H9 (cell line): ENCODE results near the gene HADH. TPM values are rescaled to one million over a fixed set of nuclear protein-coding genes. Genes with fewer than 3 reads are reported as not detected.

Experiments used
- DNase-seq: peaks from one replicate; pipeline ENCODE4 v3.0.0-alpha.2; 2017
- H2AFZ ChIP-seq: one replicate; pipeline ENCODE4 v1.6.1; 2013; ENCODE audit warnings: mild to moderate bottlenecking, low read length, control low read depth, moderate library complexity
- H2AK5ac ChIP-seq: 2 replicates; pipeline ENCODE4 v1.6.1; 2013; ENCODE audit warnings: low read length, control low read depth, mixed read lengths; ENCODE audit not compliant: insufficient read length
- H2BK120ac ChIP-seq: one replicate; pipeline ENCODE4 v1.6.1; 2013; ENCODE audit warnings: low read depth, mild to moderate bottlenecking, low read length, control low read depth, inconsistent platforms; ENCODE audit not compliant: poor library complexity, severe bottlenecking
- H2BK12ac ChIP-seq: 2 replicates; pipeline ENCODE4 v1.6.1; 2013; ENCODE audit warnings: low read length, control low read depth, mixed read lengths, low read depth; ENCODE audit not compliant: insufficient read length
- H2BK15ac ChIP-seq: 2 replicates; pipeline ENCODE4 v1.6.1; 2013; ENCODE audit warnings: low read depth, low read length, control low read depth
- H2BK20ac ChIP-seq: one replicate; pipeline ENCODE4 v1.6.1; 2013; ENCODE audit warnings: low read depth, mild to moderate bottlenecking, low read length, control low read depth, inconsistent platforms; ENCODE audit not compliant: poor library complexity, severe bottlenecking
- H2BK5ac ChIP-seq: 2 replicates; pipeline ENCODE4 v1.6.1; 2013; ENCODE audit warnings: low read length, control low read depth, mixed read lengths; ENCODE audit not compliant: insufficient read length
- H3K14ac ChIP-seq: 2 replicates; pipeline ENCODE4 v1.6.1; 2013; ENCODE audit warnings: low read length, control low read depth; ENCODE audit not compliant: insufficient read depth
- H3K18ac ChIP-seq: 2 replicates; pipeline ENCODE4 v1.6.1; 2013; ENCODE audit warnings: low read depth, mild to moderate bottlenecking, mixed read lengths, low read length, control low read depth; ENCODE audit not compliant: insufficient read length
- H3K23ac ChIP-seq: 2 replicates; pipeline ENCODE4 v1.6.1; 2013; ENCODE audit warnings: low read length, control low read depth, mixed read lengths, low read depth; ENCODE audit not compliant: insufficient read length
- H3K23me2 ChIP-seq: 2 replicates; pipeline ENCODE4 v1.6.1; 2013; ENCODE audit warnings: low read depth, mild to moderate bottlenecking, mixed read lengths, low read length, control low read depth; ENCODE audit not compliant: insufficient read length, poor library complexity, severe bottlenecking
- H3K27ac ChIP-seq: 2 replicates; pipeline ENCODE4 v1.5.1; 2013; ENCODE audit warnings: low read length, control low read depth, mixed read lengths, low read depth; ENCODE audit not compliant: insufficient read length
- H3K27me3 ChIP-seq: 2 replicates; pipeline ENCODE4 v1.6.1; 2013; ENCODE audit warnings: low read length, control low read depth, inconsistent platforms; ENCODE audit not compliant: insufficient read depth
- H3K4ac ChIP-seq: 2 replicates; pipeline ENCODE4 v1.6.1; 2013; ENCODE audit warnings: low read depth, mild to moderate bottlenecking, control low read depth, inconsistent platforms, low read length, moderate library complexity
- H3K4me1 ChIP-seq: 2 replicates; pipeline ENCODE4 v1.6.1; 2013; ENCODE audit warnings: low read length, control low read depth, inconsistent platforms; ENCODE audit not compliant: insufficient read depth
- H3K4me2 ChIP-seq: 2 replicates; pipeline ENCODE4 v1.6.1; 2013; ENCODE audit warnings: low read length, control low read depth, mixed read lengths; ENCODE audit not compliant: insufficient read length, insufficient read depth
- H3K56ac ChIP-seq: 2 replicates; pipeline ENCODE4 v1.6.1; 2013; ENCODE audit warnings: low read depth, mild to moderate bottlenecking, mixed read lengths, low read length, control low read depth; ENCODE audit not compliant: insufficient read length
- H3K79me1 ChIP-seq: 2 replicates; pipeline ENCODE4 v1.6.1; 2013; ENCODE audit warnings: low read depth, mild to moderate bottlenecking, moderate library complexity, low read length, control low read depth, inconsistent platforms; ENCODE audit not compliant: insufficient read depth, poor library complexity, severe bottlenecking
- H3K79me2 ChIP-seq: 2 replicates; pipeline ENCODE4 v1.6.1; 2013; ENCODE audit warnings: low read length, control low read depth, inconsistent platforms; ENCODE audit not compliant: insufficient read depth
- H3K9ac ChIP-seq: 2 replicates; pipeline ENCODE4 v1.6.1; 2013; ENCODE audit warnings: low read length, control low read depth, mixed read lengths; ENCODE audit not compliant: insufficient read length; ENCODE audit errors: extremely low read depth
- H3K9me3 ChIP-seq: one replicate; pipeline ENCODE4 v1.6.1; 2013; ENCODE audit warnings: low read depth, low read length, inconsistent platforms; ENCODE audit not compliant: control insufficient read depth
- H3T11ph ChIP-seq: one replicate; pipeline ENCODE4 v1.6.1; 2013; ENCODE audit warnings: mild to moderate bottlenecking, low read length, control low read depth, inconsistent platforms
- H4K20me1 ChIP-seq: one replicate; pipeline ENCODE4 v1.6.1; 2013; ENCODE audit not compliant: control insufficient read depth, insufficient read length, insufficient read depth
- H4K5ac ChIP-seq: 2 replicates; pipeline ENCODE4 v1.6.1; 2013; ENCODE audit warnings: low read depth, mild to moderate bottlenecking, mixed read lengths, low read length, control low read depth; ENCODE audit not compliant: insufficient read length
- H4K8ac ChIP-seq: replicated peaks from 2 replicates; pipeline ENCODE4 v1.6.1; 2013; ENCODE audit warnings: low read length, control low read depth, mixed read lengths, low read depth; ENCODE audit not compliant: insufficient read length
- H4K91ac ChIP-seq: 2 replicates; pipeline ENCODE4 v1.6.1; 2013; ENCODE audit warnings: low read depth, mild to moderate bottlenecking, moderate library complexity, mixed read lengths, low read length, control low read depth; ENCODE audit not compliant: insufficient read length
- H3K27ac Mint-ChIP-seq, 3 experiments: 2 replicates in 2 of 3; 3 replicates in 1 of 3; pipeline ENCODE4 v1.8.0; 2020 to 2021; ENCODE audit warnings: mixed read lengths in 3 of 3, mild to moderate bottlenecking in 1 of 3, moderate library complexity in 1 of 3
- H3K27me3 Mint-ChIP-seq: 2 replicates; pipeline ENCODE4 v1.8.0; 2021; ENCODE audit warnings: low read depth, mild to moderate bottlenecking, moderate library complexity, mixed read lengths
- H3K36me3 Mint-ChIP-seq, 3 experiments: 2 replicates in 2 of 3; 3 replicates in 1 of 3; pipeline ENCODE4 v1.8.0; 2020 to 2021; ENCODE audit warnings: low read depth in 3 of 3, mixed read lengths in 3 of 3; ENCODE audit not compliant: insufficient read depth in 1 of 3
- H3K4me1 Mint-ChIP-seq, 2 experiments: 2 replicates each; pipeline ENCODE4 v1.8.0; 2020; ENCODE audit warnings: mixed read lengths in 2 of 2
- H3K4me3 Mint-ChIP-seq, 2 experiments: 2 replicates in 1 of 2; 3 replicates in 1 of 2; pipeline ENCODE4 v1.8.0; 2020 to 2021; ENCODE audit warnings: mild to moderate bottlenecking in 2 of 2, mixed read lengths in 2 of 2, moderate library complexity in 1 of 2
- H3K9me3 Mint-ChIP-seq, 2 experiments: 2 replicates in 1 of 2; 3 replicates in 1 of 2; pipeline ENCODE4 v1.8.0; 2020; ENCODE audit warnings: mild to moderate bottlenecking in 2 of 2, mixed read lengths in 2 of 2, moderate library complexity in 1 of 2
- CTCF ChIP-seq: fragments of 200-600 bp; sonication (generic); conservative IDR thresholded peaks from 3 replicates; pipeline ENCODE4 v1.8.0; 2021; ENCODE audit warnings: antibody characterized with exemption, mild to moderate bottlenecking
- WGBS: extraction: QIAGEN DNeasy Blood & Tissue Kit; methylation state at CpG from one replicate; pipeline ENCODE4 v1.1.7; 2013; ENCODE audit warnings: missing lambda C conversion rate, low lambda C conversion rate, mixed read lengths; ENCODE audit not compliant: insufficient read length; ENCODE audit errors: extremely low coverage; 5-methylcytosine and 5-hydroxymethylcytosine counted together
- total RNA-seq: library from RNA; stranded (reverse); gene quantifications from 2 replicates; pipeline ENCODE4 v1.2.1, GENCODE V29; 2021

HADH gene
- total RNA-seq, 1 experiment from 2014 or later = 44.4 TPM

DNA sequence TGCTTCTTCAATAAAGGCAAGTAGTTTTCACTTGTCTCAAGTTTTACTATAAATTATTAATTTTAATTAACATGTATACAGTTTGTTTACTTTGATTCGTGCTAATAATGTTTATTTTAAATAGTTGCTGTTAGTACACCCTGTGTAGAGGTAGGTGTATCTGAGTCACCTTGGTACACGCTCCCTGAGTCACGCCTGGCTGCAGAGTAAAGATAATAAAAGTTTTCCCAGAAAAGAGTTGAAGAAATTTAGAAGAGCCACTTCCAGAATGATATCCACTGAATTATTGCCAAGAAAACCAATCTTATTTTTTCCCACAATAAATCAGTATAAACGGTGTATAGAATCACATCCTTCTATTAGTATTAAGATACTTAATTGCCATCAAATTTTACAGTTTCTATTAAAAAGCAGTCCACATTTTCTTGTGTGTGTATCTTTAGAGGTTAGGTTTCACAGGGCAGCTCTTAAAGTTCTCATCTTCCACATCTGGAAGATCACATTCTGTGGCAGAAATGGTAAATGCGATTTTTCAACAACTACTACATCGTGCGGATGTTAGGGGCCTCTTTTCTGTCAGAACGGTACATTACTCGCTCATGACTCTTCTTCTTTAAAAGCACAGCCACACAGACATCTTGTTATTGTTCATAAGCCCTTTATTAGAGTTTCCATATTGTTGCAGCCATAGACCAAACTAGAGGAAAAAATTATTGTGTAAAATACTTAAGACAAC, 55.4 kb downstream of the HADH start:
- TF ChIP-seq CTCF = no peak
- Mint-ChIP-seq H3K27me3 (peaks cover 19% of the 10 kb centered on the region), H3K4me3 (no peak overlapping the region), H3K27ac (no peak overlapping the region), H3K36me3 (no peaks in the 10 kb centered on the region; a peak in 1 of 7 replicates), H3K4me1 (peaks cover 7 to 11% of the 10 kb centered on the region in 2 experiments), H3K9me3 (no peaks in the 10 kb centered on the region)
- Histone ChIP-seq H4K5ac (no peak overlapping the region), H3K4me1 (no peaks in the 10 kb centered on the region), H3T11ph (no peak overlapping the region), H2BK15ac (no peak overlapping the region), H4K20me1 (no peaks in the 10 kb centered on the region), H3K9me3 (no peaks in the 10 kb centered on the region), H3K23me2 (no peaks in the 10 kb centered on the region), H2BK5ac (no peak overlapping the region), H3K27ac (no peak overlapping the region), H2AK5ac (no peak overlapping the region), H2BK20ac (no peak overlapping the region), H3K56ac (no peak overlapping the region), H3K9ac (no peak overlapping the region), H3K27me3 (no peaks in the 10 kb centered on the region), H3K14ac (no peak overlapping the region), H4K8ac (no peak overlapping the region), H2BK120ac (no peak overlapping the region), H3K18ac (no peak overlapping the region), H4K91ac (no peak overlapping the region), H3K79me2 (no peaks in the 10 kb centered on the region), H2AFZ (no peak overlapping the region), H3K23ac (no peak overlapping the region), H3K4ac (no peak overlapping the region), H2BK12ac (no peak overlapping the region), H3K79me1 (no peaks in the 10 kb centered on the region), H3K4me2 (no peak overlapping the region)
- WGBS = no CpG with 5 or more reads among the region's 9 CpGs
- no peak for DNase-seq
